ENCODE results near the gene GPR39. TPM values are rescaled to one million over a fixed set of nuclear protein-coding genes. Genes with fewer than 3 reads are reported as not detected.

Gene GPR39
- total RNA-seq, 2 experiments from 2014 or later = not detected

DNA sequence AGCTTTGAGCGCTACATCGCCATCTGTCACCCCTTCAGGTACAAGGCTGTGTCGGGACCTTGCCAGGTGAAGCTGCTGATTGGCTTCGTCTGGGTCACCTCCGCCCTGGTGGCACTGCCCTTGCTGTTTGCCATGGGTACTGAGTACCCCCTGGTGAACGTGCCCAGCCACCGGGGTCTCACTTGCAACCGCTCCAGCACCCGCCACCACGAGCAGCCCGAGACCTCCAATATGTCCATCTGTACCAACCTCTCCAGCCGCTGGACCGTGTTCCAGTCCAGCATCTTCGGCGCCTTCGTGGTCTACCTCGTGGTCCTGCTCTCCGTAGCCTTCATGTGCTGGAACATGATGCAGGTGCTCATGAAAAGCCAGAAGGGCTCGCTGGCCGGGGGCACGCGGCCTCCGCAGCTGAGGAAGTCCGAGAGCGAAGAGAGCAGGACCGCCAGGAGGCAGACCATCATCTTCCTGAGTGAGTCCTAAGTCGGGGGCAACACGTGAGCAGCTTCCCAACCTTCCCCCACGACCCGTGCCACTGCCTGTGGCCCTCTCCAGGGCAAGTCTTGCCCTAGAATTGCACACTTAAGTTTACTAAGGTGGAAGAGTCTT, 928 bp downstream of the GPR39 start:
- intact Hi-C loops (cut with micrococcal nuclease) = no loop called here
- POLR2A ChIA-PET = no interaction called here
- no peak overlapping the region for H3K27ac Mint-ChIP-seq
- ATAC-seq = no peak
- CTCF ChIA-PET = no interaction called here
- peaks cover 18% of the 10 kb centered on the region for H3K27me3 Mint-ChIP-seq
- H3K9me3 Mint-ChIP-seq = no peaks in the 10 kb centered on the region
- no peaks in the 10 kb centered on the region for H3K4me1 Mint-ChIP-seq (ENCODE audit: low read depth)
- TF ChIP-seq, protein P1, sequence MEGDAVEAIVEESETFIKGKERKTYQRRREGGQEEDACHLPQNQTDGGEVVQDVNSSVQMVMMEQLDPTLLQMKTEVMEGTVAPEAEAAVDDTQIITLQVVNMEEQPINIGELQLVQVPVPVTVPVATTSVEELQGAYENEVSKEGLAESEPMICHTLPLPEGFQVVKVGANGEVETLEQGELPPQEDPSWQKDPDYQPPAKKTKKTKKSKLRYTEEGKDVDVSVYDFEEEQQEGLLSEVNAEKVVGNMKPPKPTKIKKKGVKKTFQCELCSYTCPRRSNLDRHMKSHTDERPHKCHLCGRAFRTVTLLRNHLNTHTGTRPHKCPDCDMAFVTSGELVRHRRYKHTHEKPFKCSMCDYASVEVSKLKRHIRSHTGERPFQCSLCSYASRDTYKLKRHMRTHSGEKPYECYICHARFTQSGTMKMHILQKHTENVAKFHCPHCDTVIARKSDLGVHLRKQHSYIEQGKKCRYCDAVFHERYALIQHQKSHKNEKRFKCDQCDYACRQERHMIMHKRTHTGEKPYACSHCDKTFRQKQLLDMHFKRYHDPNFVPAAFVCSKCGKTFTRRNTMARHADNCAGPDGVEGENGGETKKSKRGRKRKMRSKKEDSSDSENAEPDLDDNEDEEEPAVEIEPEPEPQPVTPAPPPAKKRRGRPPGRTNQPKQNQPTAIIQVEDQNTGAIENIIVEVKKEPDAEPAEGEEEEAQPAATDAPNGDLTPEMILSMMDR (IDR thresholded peaks at IDR 0.05) = no peak
- H3K36me3 Mint-ChIP-seq (ENCODE audit: low read depth) = no peaks in the 10 kb centered on the region
- no peak overlapping the region for H3K4me3 Mint-ChIP-seq
- no peak for DNase-seq

DNA sequence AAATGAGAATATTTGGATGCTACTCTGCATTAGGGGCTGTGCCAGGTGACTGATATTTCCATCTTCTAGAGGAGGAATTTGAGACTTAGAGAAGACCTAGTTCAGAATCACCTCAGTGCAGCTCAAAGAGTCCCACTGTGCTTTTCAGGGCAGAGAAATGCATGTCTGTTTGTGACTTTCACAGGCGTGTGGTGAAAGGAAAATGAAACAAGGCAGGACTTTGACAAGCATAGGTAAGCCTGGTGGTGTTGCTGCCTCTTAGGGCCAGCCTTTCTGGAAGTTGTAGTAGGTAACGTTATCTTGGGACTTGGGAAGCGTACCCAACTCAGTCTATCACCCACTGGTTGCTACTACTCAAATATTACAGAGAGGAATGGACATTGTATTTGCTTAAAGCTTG, 2.6 kb downstream of the GPR39 start:
- TF ChIP-seq, protein P1 (IDR thresholded peaks at IDR 0.05) = no peak
- no peak for DNase-seq
- POLR2A ChIA-PET = no interaction called here

DNA sequence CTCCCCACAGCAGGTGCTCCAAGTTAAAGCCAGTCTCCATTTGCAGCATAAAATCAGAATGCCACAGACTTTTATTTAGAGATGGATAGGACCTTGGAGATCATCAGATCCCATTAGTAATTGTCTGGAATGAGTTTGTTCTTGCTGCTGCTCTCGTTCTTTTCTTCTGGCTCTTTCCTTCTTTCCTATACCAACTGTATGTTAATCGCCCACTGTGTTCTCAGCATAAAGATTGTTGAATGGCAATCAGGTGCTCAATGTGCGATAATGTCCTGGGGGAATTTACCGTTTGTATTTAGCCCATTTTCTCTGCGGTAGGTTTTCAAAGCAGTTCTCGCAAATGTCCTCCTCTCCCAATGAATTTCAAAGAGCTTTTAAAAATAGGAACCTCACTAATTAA, 3.3 kb downstream of the GPR39 start:
- Mint-ChIP-seq H3K4me3 (no peak overlapping the region), H3K4me1 (ENCODE audit: low read depth) (no peaks in the 10 kb centered on the region), H3K36me3 (ENCODE audit: low read depth) (no peaks in the 10 kb centered on the region), H3K27ac (no peak overlapping the region), H3K27me3 (peaks cover 15% of the 10 kb centered on the region), H3K9me3 (no peaks in the 10 kb centered on the region)
- intact Hi-C loops (cut with micrococcal nuclease) = no loop called here
- TF ChIP-seq, protein P1 (IDR thresholded peaks at IDR 0.05) = no peak
- CTCF ChIA-PET = no interaction called here
- POLR2A ChIA-PET = no interaction called here
- no peak for DNase-seq
- no peak for ATAC-seq

More for the DNA sequence above, 2.6 kb downstream of the GPR39 start:
- Mint-ChIP-seq H3K9me3 (no peaks in the 10 kb centered on the region), H3K27me3 (peaks cover 15% of the 10 kb centered on the region), H3K4me3 (no peak overlapping the region), H3K27ac (no peak overlapping the region), H3K36me3 (ENCODE audit: low read depth) (no peaks in the 10 kb centered on the region), H3K4me1 (ENCODE audit: low read depth) (no peaks in the 10 kb centered on the region)
- CTCF ChIA-PET = no interaction called here
- intact Hi-C loops (cut with micrococcal nuclease) = no loop called here
- ATAC-seq = no peak

DNA sequence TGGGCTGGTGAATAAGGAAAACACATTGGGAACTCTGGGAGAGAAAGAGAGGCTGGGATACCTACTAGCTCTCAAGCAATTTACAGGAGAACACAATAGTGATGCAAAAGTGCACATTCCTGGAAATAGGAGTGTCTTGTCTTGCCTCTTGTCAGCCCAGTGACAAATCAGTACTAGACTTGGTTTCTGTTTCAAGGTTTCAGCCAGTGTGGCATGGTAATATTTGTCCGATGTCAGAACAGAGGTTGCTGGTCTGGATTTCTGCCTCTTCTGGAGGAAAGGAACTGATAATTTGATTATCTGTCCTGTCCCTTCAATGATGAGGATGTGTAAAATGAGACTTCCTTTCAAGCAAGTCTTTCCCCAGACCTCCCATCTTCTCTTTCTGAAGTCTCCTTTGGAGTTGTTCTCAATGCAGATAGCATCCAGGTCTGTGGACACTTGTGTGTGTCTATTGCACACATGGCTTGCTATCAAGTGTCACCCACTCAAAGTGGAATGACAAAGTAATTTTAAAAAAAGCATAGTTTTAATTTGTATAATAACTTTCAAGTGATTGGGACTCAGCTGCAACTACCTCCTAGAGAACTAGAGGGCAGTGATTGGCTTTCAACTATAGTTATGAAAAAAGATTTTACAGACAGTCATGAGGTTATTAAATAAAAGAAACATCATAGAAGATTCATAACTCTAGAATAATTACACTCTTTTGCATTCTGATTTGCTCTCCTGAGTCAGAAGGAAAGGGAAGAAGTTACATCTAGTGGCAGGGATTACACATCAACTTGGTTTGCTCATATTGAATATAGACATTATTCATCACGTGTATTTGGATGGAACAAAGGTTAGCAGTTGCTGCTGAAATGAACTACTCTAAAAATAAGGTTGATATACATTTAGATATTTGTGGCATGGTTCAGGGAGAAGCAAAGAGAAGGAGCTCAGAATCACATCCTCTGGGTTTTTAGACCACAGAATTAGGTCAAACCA, 4.5 kb downstream of the GPR39 start:
- Mint-ChIP-seq H3K4me1 (ENCODE audit: low read depth) (no peaks in the 10 kb centered on the region), H3K4me3 (no peak overlapping the region), H3K27ac (no peak overlapping the region), H3K36me3 (ENCODE audit: low read depth) (no peaks in the 10 kb centered on the region), H3K9me3 (no peaks in the 10 kb centered on the region), H3K27me3 (peaks cover 6% of the 10 kb centered on the region)
- TF ChIP-seq, protein P1 (IDR thresholded peaks at IDR 0.05) = no peak
- ATAC-seq = no peak
- DNase-seq = no peak
- ChIA-PET CTCF (no interaction called here), POLR2A (no interaction called here)
- intact Hi-C loops (cut with micrococcal nuclease) = no loop called here

DNA sequence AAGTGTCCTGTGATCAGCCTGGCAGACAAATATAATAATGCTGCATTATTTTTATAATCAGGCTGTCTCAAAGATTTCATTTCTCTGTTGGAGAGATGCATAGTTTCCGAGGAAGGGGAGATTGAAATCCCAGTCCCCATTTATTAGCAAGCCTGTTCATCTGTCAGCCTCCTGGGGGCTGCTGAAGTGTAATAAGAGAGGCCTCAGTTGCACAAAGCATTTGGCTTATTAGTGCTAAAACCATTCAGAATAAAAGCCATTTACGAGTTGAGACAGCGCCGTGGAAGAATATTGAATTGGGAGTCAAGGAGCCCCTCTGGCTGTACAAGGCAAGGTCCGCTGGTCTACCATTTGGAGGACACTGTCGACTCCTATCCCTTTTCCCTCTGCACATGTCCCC, 6.1 kb downstream of the GPR39 start:
- no peak overlapping the region for H3K27ac Mint-ChIP-seq
- H3K9me3 Mint-ChIP-seq = no peaks in the 10 kb centered on the region
- intact Hi-C loops (cut with micrococcal nuclease) = no loop called here
- POLR2A ChIA-PET = no interaction called here
- ATAC-seq = no peak
- no peak for DNase-seq
- H3K4me3 Mint-ChIP-seq = no peak overlapping the region
- H3K27me3 Mint-ChIP-seq = peaks cover 1% of the 10 kb centered on the region
- no peaks in the 10 kb centered on the region for H3K36me3 Mint-ChIP-seq (ENCODE audit: low read depth)
- CTCF ChIA-PET = no interaction called here
- TF ChIP-seq, protein P1 (IDR thresholded peaks at IDR 0.05) = no peak
- no peaks in the 10 kb centered on the region for H3K4me1 Mint-ChIP-seq (ENCODE audit: low read depth)
